Fibroblast of villous mesenchyme (primary cell): Measurements from ENCODE around the gene SLC6A16. TPM values are rescaled to one million over a fixed set of nuclear protein-coding genes. Genes with fewer than 3 reads are reported as not detected.

Experiments used
- DNase-seq: peaks from one replicate; pipeline ENCODE4 v3.0.0-alpha.2; 2010; ENCODE audit warnings: low read depth
- H3K4me3 ChIP-seq: 2 replicates; pipeline ENCODE4 v1.5.1; 2011; ENCODE audit warnings: low read depth, mild to moderate bottlenecking, low read length
- total RNA-seq: library from RNA; depleted of rRNA; stranded (reverse); fragments of >200 nt; gene quantifications from 2 replicates; pipeline ENCODE4 v1.2.3, GENCODE V29; 2012
- TF ChIP-seq, protein P1 (sequence below): IDR thresholded peaks from 2 replicates; pipeline ENCODE4 v1.5.1; 2012; ENCODE audit warnings: low read depth, mild to moderate bottlenecking, low read length; ENCODE audit not compliant: insufficient read depth

SLC6A16 gene
- total RNA-seq, 1 donor = not detected

DNA sequence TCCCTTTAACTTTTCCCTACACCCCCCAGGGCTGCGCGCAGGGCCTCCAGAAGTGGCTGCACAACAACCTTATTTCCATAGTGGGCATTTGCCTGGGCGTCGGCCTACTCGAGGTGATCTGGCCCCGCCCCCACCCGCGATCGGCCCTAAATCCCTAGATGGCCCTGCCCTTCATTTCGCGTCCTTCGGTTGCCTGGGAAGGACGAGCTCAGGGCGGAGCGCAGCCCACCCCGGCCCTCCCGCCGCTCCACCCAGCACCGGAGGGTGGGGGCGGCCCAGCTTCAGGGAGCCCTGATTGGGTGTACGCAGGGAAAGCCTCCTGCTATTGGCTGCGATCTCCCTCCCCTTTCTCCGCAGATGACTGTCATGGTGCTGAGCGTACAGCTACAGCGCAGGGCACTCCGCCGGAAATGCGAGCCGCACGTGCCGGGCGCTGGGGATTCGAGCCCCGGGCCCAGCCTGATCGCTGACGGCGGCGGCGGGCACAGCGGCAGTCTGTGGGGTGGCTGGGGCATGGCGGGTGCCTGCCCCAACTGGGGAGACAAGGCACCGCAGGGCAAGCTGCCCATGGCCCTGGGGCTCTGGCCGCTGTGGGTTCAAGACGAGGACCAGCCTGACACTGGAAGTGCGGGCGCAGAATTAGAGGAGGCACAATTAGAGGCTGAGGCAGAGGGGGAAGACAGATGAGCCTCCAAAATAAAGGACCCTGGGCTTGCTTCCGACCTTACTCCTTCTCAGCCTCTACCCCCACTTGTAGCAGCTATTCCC, 14.5 kb upstream of the SLC6A16 start:
- DNase-seq = peak; percentile 92
- TF ChIP-seq, protein P1, sequence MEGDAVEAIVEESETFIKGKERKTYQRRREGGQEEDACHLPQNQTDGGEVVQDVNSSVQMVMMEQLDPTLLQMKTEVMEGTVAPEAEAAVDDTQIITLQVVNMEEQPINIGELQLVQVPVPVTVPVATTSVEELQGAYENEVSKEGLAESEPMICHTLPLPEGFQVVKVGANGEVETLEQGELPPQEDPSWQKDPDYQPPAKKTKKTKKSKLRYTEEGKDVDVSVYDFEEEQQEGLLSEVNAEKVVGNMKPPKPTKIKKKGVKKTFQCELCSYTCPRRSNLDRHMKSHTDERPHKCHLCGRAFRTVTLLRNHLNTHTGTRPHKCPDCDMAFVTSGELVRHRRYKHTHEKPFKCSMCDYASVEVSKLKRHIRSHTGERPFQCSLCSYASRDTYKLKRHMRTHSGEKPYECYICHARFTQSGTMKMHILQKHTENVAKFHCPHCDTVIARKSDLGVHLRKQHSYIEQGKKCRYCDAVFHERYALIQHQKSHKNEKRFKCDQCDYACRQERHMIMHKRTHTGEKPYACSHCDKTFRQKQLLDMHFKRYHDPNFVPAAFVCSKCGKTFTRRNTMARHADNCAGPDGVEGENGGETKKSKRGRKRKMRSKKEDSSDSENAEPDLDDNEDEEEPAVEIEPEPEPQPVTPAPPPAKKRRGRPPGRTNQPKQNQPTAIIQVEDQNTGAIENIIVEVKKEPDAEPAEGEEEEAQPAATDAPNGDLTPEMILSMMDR = no peak
- peak overlapping the region; percentile 50 for H3K4me3 ChIP-seq

DNA sequence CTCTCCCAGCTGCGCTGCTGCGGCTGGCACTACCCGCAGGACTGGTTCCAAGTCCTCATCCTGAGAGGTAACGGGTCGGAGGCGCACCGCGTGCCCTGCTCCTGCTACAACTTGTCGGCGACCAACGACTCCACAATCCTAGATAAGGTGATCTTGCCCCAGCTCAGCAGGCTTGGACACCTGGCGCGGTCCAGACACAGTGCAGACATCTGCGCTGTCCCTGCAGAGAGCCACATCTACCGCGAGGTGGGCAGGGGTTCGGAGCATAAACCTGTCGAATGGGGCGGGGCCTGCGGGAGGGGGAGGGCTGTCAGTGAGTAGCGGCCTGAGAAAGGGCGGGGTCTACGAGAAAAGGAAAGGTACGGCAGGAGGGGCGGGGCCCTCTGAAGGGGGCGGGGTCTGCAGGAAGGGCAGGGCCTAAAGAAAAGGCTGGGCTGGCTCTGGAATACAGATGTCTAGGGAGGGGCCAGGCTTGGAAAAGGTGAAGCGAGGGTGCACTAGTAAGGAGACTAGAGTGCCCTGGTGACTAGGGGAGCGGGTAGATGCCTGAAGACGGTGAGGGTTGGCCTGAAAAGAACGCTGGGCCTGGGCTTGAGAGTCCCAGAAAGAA, 13.8 kb upstream of the SLC6A16 start:
- peak; percentile 19 for DNase-seq
- TF ChIP-seq, protein P1 = no peak
- H3K4me3 ChIP-seq = peak overlapping the region; percentile 50

DNA sequence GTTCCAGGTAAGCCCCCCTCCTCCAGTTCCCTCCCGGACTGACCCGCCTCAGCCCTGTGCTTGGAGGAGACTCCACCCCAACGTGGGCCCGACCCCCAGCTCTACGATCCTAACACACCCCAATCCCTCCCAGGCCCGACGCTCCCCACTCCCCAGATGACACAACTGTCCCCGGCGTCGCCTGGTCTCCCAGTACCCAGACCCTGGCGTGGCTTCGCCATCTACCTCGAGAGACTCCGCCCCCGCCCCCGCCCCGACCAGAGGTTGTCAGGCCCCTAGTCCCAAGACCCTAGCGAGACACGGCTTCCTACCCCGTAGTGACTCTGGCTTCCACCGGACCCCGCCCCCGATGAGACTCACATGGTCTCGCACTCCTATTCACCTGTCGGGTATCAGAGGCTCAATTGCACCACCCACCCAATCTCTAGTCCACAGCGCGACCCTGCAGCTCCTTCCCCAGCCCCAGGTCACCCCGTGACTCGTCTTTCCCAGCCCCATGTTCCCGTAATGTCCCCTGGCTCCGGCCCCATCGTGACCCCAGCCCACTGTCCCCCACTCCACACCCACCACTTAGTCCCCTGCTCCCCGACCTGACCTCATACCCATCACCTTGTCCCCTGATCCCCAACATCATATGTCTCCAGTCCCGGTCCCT, 13.2 kb upstream of the SLC6A16 start:
- DNase-seq = no peak
- no peak overlapping the region for H3K4me3 ChIP-seq
- TF ChIP-seq, protein P1 = no peak

DNA sequence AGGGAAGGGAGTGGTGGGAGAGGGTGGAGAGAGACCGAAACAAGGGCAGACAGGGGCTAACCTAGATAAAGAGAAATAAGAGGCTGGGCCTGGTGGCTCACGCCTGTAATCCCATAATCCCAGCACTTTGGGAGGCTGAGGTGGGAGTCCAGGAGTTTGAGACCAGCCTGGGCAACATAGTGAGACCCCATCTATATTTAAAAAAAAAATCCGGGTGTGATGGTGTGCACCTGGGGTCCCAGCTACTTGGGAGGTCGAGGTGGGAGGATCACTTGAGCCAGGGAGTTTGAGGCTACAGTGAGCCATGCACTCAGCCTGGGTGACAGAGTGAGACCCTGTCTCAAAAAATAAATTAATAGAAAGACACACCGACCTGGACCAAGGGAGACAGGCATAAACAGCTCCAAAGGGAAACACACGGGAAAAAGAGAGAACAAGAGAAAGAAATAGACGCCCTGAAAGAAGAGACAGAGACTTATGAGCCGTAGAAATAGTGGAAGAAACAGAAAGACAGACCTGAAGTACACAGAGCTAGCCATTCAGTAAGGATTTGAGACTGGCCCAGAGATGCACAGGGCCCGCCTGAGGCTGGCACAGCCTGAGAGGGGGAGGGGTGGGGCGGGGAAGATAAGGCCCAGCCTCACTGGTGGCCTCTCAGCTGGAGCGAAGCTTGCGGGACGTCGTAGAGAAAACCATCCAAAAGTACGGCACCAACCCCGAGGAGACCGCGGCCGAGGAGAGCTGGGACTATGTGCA, 12.5 kb upstream of the SLC6A16 start:
- no peak for DNase-seq
- H3K4me3 ChIP-seq = no peak overlapping the region
- TF ChIP-seq, protein P1 = no peak

DNA sequence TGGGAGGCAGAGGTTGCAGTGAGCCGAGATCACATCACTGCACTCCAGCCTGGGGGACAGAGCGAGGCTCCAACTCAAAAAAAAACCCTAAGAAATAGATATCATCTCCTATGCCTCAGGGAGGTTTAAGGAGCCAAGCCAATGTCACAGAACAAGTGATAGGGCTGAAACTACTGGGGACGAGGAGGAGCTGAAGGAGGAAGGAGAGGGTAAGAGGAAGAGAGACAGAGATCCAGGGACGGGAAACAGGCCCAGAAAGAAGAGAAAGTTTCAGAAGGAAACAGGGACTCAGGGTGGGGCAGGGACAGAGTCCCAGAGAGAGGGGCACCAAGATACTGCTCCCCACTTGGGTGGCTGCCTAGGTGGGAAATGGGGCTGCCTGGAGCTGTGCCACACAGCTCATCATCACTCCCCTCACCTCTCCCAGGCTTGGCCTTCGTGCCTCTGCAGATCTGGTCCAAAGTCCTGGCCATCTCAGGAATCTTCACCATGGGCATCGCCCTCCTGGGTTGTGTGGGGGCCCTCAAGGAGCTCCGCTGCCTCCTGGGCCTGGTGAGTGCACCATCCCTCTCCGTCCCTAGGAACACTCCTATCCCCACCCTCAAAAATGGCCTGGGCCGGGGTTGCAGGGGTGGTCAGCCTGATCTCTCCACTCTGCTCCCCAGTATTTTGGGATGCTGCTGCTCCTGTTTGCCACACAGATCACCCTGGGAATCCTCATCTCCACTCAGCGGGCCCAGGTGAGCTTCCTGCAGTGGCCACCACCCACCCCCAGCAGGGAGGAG, 11.7 kb upstream of the SLC6A16 start:
- no peak overlapping the region for H3K4me3 ChIP-seq
- no peak for DNase-seq
- TF ChIP-seq, protein P1 = no peak

DNA sequence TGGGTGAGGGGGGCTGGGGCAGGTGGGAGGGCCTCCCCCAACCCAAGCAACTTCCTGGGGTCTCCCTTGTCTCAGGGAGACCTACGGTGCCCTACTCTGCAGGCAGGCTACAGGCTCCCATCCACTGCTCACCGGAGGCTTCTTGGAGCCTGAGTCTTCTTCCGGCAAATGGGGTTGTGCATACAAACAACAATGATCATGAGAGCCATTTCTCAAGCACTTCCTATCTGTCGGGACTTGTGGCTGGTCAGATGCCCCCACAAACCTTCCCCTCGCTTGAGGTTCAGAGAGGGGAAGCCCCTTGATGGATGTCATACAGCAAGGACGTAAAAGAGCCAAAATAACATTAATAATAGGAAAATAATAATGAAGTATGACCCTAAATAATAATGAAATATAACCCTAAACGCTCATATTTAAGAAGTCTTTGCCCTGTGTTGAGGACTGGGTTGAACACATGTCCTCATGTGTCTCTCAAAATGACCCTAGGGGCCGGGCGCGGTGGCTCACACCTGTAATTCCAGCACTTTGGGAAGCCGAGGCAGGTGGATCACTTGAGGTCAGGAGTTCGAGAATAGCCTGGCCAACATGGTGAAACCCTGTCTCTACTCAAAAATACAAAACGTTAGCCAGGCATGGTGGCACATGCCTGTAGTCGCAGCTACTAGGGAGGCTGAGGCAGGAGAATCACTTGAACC, 10.9 kb upstream of the SLC6A16 start:
- no peak overlapping the region for H3K4me3 ChIP-seq
- no peak for DNase-seq
- TF ChIP-seq, protein P1 = no peak
